Measurements from ENCODE around the gene LRBA. TPM values are rescaled to one million over a fixed set of nuclear protein-coding genes. Genes with fewer than 3 reads are reported as not detected.

The LRBA gene
- total RNA-seq, 3 donors from 2014 or later, result 26.9 to 138 (median 93.7) TPM

- H3K27ac ChIP-seq, result no peak overlapping the region
- no peak overlapping the region for H3K4me3 ChIP-seq
- H3K9me3 ChIP-seq, result no peaks in the 10 kb centered on the region
- H3K27me3 ChIP-seq, result no peaks in the 10 kb centered on the region
- intact Hi-C loops (cut with DNase I; ENCODE audit: low total_unique reads), result loop anchor here (5.0 kb wide), 1 partner anchor 857 kb away; the partner anchor contains the start of gene RPS3A
- no peaks in the 10 kb centered on the region for H3K4me1 ChIP-seq
- no peak for TF ChIP-seq POLR2A (IDR thresholded peaks at IDR 0.05)
- no peak for TF ChIP-seq POLR2AphosphoS5 (IDR thresholded peaks at IDR 0.05)
- no peak for TF ChIP-seq CTCF (IDR thresholded peaks at IDR 0.05)
- no peaks in the 10 kb centered on the region for H3K36me3 ChIP-seq
- no peak for DNase-seq (ENCODE audit: low spot score in 2 of 2)
These were observed 775.1 kb downstream of the LRBA start for GRCh38 chr4:150240011-150240410.

- intact Hi-C loops (cut with DNase I; ENCODE audit: low total_unique reads), result no loop called here
- no peaks in the 10 kb centered on the region for H3K27me3 ChIP-seq
- H3K9me3 ChIP-seq, result no peaks in the 10 kb centered on the region
- H3K27ac ChIP-seq, result no peak overlapping the region
- TF ChIP-seq POLR2A (IDR thresholded peaks at IDR 0.05) (no peak), POLR2AphosphoS5 (IDR thresholded peaks at IDR 0.05) (no peak), CTCF (IDR thresholded peaks at IDR 0.05) (no peak)
- H3K4me1 ChIP-seq, result no peaks in the 10 kb centered on the region
- no peak for DNase-seq (ENCODE audit: low spot score in 2 of 2)
- H3K36me3 ChIP-seq, result no peaks in the 10 kb centered on the region
- no peak overlapping the region for H3K4me3 ChIP-seq
These were observed 776.5 kb downstream of the LRBA start for GRCh38 chr4:150238591-150238990.

DNA sequence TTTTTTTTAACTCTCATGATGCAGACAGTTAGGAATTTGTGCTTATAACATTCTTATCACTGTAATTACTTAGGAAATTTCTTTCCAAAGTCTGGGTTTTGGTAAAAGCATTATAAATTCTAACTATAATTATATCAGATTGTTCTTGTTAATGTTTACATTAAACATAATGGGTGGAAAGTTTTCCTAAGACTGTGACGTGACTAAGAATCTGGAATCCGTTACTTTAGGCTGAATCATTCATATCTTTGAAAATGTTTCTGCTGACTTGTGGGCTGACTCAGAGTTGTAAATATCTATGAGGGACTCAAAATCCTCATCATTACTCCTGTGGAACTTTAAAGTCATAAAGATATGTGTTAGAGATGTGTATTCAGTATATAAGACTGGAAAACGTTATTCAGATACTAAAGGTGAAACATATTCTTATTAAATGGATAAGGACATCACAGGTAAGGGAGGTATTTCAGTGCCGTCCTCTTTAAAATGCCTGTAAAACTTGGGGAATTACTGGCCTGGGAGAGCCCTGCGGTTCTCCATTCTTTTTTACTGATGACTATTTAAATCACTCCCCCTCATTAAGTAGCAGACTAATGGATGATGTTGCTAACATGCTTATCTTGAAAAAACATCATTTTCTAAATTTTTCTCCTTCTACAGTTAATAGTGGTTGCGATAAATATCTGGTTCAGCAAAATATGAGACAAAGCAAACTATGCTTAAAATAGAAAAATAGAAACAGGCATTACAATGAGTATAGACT, 777.8 kb downstream of the LRBA start:
- DNase-seq (ENCODE audit: low spot score in 2 of 2), result no peak
- Histone ChIP-seq H3K4me3 (no peak overlapping the region), H3K9me3 (no peaks in the 10 kb centered on the region), H3K27ac (no peak overlapping the region), H3K27me3 (no peaks in the 10 kb centered on the region), H3K4me1 (no peaks in the 10 kb centered on the region), H3K36me3 (no peaks in the 10 kb centered on the region)
- intact Hi-C loops (cut with DNase I; ENCODE audit: low total_unique reads), result no loop called here
- TF ChIP-seq POLR2AphosphoS5 (IDR thresholded peaks at IDR 0.05), result no peak
- TF ChIP-seq CTCF (IDR thresholded peaks at IDR 0.05), result no peak
- TF ChIP-seq POLR2A (IDR thresholded peaks at IDR 0.05), result no peak

GRCh38 chr4:150236626-150237025, 778.5 kb downstream of the LRBA start:
- intact Hi-C loops (cut with DNase I; ENCODE audit: low total_unique reads), result no loop called here
- Histone ChIP-seq H3K4me1 (no peaks in the 10 kb centered on the region), H3K27ac (no peak overlapping the region), H3K36me3 (no peaks in the 10 kb centered on the region), H3K9me3 (no peaks in the 10 kb centered on the region), H3K4me3 (no peak overlapping the region), H3K27me3 (no peaks in the 10 kb centered on the region)
- TF ChIP-seq POLR2A (IDR thresholded peaks at IDR 0.05) (no peak), POLR2AphosphoS5 (IDR thresholded peaks at IDR 0.05) (no peak), CTCF (IDR thresholded peaks at IDR 0.05) (no peak)
- DNase-seq (ENCODE audit: low spot score in 2 of 2), result no peak

DNA sequence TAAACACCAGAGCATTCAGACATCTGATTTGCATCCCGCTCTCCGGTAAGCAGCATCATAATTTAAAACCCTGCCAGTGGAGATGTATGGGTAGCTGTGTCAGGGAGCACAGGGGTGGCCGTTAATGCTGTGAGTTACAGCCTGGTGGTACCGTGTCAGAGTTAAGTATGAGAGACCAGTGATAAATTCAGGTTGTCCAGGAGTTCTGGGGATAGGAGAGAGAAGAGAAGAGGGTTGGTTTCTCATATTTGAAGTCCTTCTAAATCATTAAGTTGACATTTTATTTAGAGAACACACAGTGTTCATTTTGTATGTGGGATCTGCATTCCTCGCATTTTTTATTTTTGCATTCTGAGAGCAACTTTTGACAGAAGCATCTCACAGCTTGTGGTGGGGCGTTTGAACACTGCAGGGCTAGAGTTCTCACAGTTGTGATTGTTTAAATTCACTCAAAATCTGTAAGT, 779.2 kb downstream of the LRBA start:
- H3K27ac ChIP-seq, result no peak overlapping the region

More for the DNA sequence above, 779.2 kb downstream of the LRBA start:
- TF ChIP-seq POLR2AphosphoS5 (IDR thresholded peaks at IDR 0.05), result no peak
- no peak for DNase-seq (ENCODE audit: low spot score in 2 of 2)
- H3K4me3 ChIP-seq, result no peak overlapping the region
- no peaks in the 10 kb centered on the region for H3K4me1 ChIP-seq
- H3K36me3 ChIP-seq, result no peaks in the 10 kb centered on the region
- intact Hi-C loops (cut with DNase I; ENCODE audit: low total_unique reads), result no loop called here
- no peaks in the 10 kb centered on the region for H3K27me3 ChIP-seq
- no peaks in the 10 kb centered on the region for H3K9me3 ChIP-seq

Measured in breast epithelium (tissue), 4 donors.